SIG-M5 treated with dmso at 0.1 percent for 504 hours (cell line): ENCODE data around the gene TRDMT1.

ENCODE experiments used
- DNase-seq: peaks from one replicate; lab custom pipeline; 2025; ENCODE audit not compliant: unreplicated experiment; lab: John Stamatoyannopoulos, UW

The TRDMT1 gene

GRCh38 chr10:17179002-17179401 lies 22.5 kb downstream of the TRDMT1 start:
- peak; percentile 30 for DNase-seq

- no peak for DNase-seq
Observed at GRCh38 chr10:17178006-17178405, 23.5 kb downstream of the TRDMT1 start.

DNA sequence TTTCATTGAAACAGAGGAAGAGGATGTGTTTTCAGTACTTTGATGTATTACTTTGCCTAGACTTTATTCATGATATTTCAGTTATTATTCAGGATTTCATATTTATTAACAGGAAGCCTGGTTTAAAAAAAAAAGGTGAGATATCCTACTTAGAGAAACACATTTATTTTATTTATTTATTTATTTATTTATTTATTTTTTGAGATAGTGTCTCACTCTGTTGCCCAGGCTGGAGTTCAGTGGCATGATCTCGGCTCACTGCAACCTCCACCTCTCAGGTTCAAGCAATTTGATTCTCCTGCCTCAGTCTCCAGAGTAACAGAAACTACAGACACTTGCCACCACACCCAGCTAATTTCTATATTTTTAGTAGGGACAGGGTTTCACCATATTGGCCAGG lies 24.5 kb downstream of the TRDMT1 start:
- DNase-seq = no peak

- DNase-seq = no peak
Observed at GRCh38 chr10:17176091-17176490, 25.4 kb downstream of the TRDMT1 start.

DNA sequence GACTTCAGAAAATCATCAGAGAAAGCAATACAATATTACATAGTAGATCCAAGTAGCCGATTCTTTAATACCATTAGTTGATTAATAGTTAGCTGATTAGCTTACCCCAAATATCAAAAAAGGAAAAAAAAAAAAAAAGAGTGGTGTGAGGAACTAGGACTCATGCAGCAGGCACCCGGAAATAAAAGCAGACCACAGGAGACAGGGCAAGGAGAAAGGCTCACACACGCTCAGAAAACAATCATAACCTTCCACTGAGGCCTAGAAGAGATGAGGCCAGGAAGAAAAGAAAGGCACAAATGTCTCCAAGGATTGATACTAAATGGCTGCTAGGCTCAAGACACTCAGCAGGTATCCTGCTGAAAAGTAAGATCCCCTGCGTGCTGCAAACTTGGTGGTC lies 25.9 kb downstream of the TRDMT1 start:
- DNase-seq = no peak

DNA sequence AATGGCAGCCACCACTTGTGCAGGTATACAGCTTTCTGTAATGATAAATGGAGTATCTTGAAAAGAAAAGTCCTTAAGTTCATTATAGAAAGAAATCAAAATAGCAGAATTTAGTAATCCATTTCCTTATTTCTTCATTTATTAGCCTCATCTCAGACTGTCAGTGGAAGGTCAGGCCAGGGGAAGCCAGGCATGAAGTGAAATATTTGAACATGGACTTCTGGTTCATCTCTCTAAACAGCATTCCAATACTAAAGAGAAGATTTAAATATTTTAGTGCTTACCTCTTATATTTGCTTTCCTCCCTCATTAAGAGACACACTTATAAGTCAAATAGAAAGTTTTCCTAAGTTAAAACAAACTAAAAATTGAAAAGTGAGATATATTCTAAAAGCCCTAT lies 26.8 kb downstream of the TRDMT1 start:
- no peak for DNase-seq

GRCh38 chr10:17171141-17171641 lies 30.3 kb downstream of the TRDMT1 start:
- DNase-seq = no peak

- no peak for DNase-seq
Observed at GRCh38 chr10:17169803-17170202, 31.7 kb downstream of the TRDMT1 start.

DNA sequence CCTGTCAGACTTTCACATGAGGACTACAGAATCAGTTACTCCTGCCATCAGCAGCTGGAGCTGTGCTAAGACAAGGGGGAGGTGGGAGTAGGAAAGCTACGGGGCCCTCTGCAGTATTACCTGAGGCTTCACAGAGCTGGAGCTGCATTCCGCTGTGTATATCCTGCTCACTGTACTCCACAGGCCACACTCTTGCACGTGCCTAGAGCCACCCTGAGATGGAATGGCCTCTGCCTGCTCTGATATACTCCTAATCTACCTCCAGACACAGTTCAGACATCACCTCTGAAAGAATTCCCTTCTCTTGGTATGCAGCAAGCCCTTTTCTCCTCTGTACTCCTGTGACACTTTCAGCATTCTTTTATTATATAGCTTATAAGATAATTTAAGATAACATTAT lies 34.8 kb downstream of the TRDMT1 start:
- no peak for DNase-seq

DNA sequence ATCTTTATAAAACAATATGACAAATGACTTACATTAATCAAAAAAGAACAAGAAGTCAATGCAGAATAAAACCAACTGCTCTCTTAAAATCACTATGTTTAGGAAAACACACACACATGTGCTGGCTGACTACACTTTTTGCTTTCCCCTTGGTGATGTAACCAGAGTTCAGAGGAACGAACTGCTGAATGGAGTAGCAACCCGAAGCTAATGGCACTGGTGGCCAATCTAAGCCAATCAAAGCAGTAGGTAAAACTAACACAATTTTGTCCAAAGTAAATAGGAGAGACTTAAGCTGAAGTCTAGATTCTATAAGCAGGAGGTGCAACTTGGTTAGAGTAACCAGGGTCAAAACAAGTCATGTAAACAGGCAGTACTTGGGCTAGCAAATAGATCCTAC lies 38.6 kb downstream of the TRDMT1 start:
- DNase-seq = no peak

DNA sequence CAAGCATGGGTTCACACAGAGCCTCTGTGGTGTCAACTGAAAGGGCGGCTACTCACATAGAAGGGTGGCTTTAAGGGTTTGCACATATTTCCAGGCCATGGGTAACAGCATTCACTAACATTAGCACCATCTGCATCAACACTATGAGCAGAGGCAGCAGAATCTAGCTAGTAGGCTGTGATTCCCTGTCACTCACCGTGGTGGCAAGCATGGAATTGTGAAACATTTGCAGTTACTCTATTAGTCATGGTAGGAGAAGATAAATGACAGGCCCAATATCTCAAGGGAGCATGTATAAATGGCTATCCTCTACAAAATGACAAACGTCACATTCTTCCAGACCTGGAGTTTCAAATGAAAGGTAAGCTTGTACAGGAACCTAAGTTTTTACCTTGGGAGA lies 39.7 kb downstream of the TRDMT1 start:
- no peak for DNase-seq

DNA sequence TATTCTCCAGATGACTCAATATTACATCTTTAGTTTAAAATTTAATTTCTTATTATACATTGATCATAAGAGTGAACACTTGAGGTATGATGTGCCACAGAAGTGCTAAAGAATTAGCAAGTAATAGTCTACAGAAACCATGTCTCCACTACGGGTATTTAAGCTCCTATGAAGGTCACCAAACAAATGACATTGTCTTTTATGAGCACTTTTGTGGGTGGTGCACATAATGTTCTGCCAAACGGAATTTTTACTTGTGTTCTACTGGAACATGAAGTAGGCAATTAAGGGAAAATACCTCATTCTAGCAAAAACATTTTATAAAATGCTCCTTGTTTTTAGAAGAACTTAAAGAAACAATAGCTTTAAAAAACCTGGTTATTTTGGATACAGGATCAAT lies 44.4 kb downstream of the TRDMT1 start:
- no peak for DNase-seq

DNA sequence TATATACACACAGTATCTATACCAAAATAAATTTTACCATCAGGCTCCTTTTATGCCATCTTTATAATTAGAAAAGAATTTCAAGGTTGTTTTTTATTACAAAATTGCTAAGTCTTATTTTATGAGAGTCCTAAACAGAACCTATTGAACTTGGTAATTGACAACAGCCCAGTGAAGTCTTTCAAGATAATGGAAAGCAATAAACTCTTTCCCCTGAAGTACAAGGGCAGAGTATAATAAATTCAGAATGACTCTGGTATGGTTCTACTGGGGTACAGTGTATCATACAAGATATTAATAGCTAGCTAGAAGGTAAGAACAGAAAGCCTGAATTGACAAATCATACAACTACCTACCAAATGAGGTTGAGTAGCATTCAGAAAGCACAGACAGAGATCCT lies 45.6 kb downstream of the TRDMT1 start:
- no peak for DNase-seq

- no peak for DNase-seq
Observed at GRCh38 chr10:17154116-17154515, 47.4 kb downstream of the TRDMT1 start.

GRCh38 chr10:17153321-17153720 lies 48.2 kb downstream of the TRDMT1 start:
- no peak for DNase-seq

DNA sequence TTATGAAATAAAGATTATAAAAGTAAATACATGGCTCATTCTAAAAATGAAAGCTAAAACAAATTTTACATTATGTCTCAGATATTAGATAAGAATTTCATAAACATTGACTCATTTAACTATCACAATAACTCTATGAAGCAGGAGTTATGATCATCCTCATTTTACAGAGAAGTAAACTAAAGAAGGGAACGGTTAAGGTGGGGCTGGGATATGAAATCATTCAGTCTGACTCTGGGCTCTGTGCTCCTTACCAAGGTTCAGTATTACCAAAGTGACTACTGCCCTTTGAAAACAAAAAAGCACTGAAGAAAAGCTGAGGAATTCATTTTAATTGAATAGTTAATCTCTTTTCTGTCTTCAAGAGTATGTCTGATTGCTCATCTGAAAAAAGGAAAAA lies 49.8 kb downstream of the TRDMT1 start:
- DNase-seq = no peak

GRCh38 chr10:17147884-17148489 lies 53.5 kb downstream of the TRDMT1 start:
- DNase-seq = no peak

- DNase-seq = no peak
Observed at GRCh38 chr10:17146892-17147291, 54.6 kb downstream of the TRDMT1 start.

- DNase-seq = no peak
Observed at GRCh38 chr10:17145239-17145638, 56.2 kb downstream of the TRDMT1 start.

GRCh38 chr10:17144757-17145156 lies 56.7 kb downstream of the TRDMT1 start:
- DNase-seq = no peak

DNA sequence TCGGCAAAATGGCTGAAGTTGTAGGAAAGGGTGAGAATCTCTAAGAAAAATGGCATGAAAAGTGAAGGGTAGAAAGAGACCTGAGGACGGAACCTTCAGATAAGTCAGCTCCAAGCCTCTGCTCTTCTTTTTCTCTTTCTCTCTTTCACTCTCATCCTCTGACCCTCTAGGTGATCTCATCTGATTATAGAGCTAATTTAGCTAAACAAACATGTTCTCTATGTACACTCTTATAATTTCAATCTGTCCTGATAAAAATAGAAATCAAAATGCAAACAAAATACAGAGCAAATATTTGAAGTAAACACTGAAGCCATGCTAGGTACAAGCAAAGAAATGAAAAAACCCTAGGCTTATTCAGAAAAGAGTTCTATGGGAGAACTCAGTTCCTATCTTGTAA lies 57.4 kb downstream of the TRDMT1 start:
- DNase-seq = no peak

DNA sequence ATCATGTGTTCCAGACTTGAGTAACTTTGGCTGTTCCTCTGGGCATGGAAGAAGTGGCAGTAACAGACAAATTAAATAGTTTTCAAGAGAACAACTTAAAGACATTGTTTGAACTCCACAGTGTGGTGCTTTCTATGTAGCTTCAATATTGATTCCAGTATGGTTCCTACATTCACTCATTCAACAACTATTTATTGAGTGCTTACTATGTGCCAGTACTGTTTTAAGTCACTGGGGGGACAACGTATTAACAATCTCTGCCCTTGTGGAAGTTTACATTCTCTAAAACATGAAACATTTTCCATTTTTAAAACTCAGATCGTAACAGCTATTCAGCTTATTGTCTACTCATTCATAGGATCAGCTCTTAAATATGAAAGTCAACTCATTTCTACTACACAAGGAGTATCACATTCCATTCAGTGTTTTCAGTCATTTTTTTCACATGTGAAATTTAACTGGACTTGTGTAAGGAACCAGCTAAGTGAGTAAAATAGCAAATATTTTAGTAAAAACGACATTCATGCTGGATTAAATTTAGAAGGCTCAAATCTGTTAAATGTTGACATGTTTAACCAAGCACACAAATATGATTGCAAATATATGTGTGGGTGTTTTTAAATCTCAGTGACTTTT lies 58.3 kb downstream of the TRDMT1 start:
- no peak for DNase-seq
